ENCODE measurements around the gene TMEM238.
"Not testable (repeated sequence)": the region's sequence is repeated elsewhere in the genome, so short reads cannot be mapped to it uniquely, and the experiment has no call there.

Gene TMEM238

GRCh38 chr19:55384131-55384919 is at the start of gene TMEM238:
TSS of gene TMEM238 (minus strand) at chr19:55384292. CDS start at chr19:55384259, 33 bp downstream.
- DNase-seq (ENCODE audit: low spot score): peak; percentile 62

- no peak for DNase-seq (ENCODE audit: low spot score)
Measured at GRCh38 chr19:55433292-55433691, 49.2 kb upstream of the TMEM238 start.

GRCh38 chr19:55432241-55432959 is 48.3 kb upstream of the TMEM238 start:
- no peak for DNase-seq (ENCODE audit: low spot score)

GRCh38 chr19:55431183-55431582 is 47.1 kb upstream of the TMEM238 start:
- no peak for DNase-seq (ENCODE audit: low spot score)

GRCh38 chr19:55426042-55426441 is 42.0 kb upstream of the TMEM238 start:
- no peak for DNase-seq (ENCODE audit: low spot score)

- DNase-seq (ENCODE audit: low spot score): no peak
Measured at GRCh38 chr19:55424518-55424917, 40.4 kb upstream of the TMEM238 start.

- no peak for DNase-seq (ENCODE audit: low spot score)
Measured at GRCh38 chr19:55423225-55424005, 39.3 kb upstream of the TMEM238 start.

GRCh38 chr19:55421281-55421680 is 37.2 kb upstream of the TMEM238 start:
- not testable (repeated sequence) for DNase-seq (ENCODE audit: low spot score)

GRCh38 chr19:55419624-55420236 is 35.6 kb upstream of the TMEM238 start:
- no peak for DNase-seq (ENCODE audit: low spot score)

GRCh38 chr19:55419103-55419502 is 35.0 kb upstream of the TMEM238 start:
- no peak for DNase-seq (ENCODE audit: low spot score)

GRCh38 chr19:55418185-55418584 is 34.1 kb upstream of the TMEM238 start:
- DNase-seq (ENCODE audit: low spot score): peak; percentile 91

GRCh38 chr19:55410168-55410567 is 26.1 kb upstream of the TMEM238 start:
- DNase-seq (ENCODE audit: low spot score): no peak

- DNase-seq (ENCODE audit: low spot score): not testable (repeated sequence)
Measured at GRCh38 chr19:55409179-55409578, 25.1 kb upstream of the TMEM238 start.

- DNase-seq (ENCODE audit: low spot score): no peak
Measured at GRCh38 chr19:55408533-55408872, 24.4 kb upstream of the TMEM238 start.

- peak; percentile 99 for DNase-seq (ENCODE audit: low spot score)
Measured at GRCh38 chr19:55407800-55408532, 23.9 kb upstream of the TMEM238 start.

GRCh38 chr19:55407550-55407799 is 23.4 kb upstream of the TMEM238 start, which contains the start of gene UBE2S:
TSS of gene UBE2S (minus strand) at chr19:55407788. CDS start at chr19:55407589, 199 bp downstream.
- not testable (repeated sequence) for DNase-seq (ENCODE audit: low spot score)

GRCh38 chr19:55406826-55407549 is 22.9 kb upstream of the TMEM238 start:
- no peak for DNase-seq (ENCODE audit: low spot score)

- DNase-seq (ENCODE audit: low spot score): no peak
Measured at GRCh38 chr19:55406091-55406825, 22.2 kb upstream of the TMEM238 start.

GRCh38 chr19:55405638-55406037 is 21.5 kb upstream of the TMEM238 start:
- no peak for DNase-seq (ENCODE audit: low spot score)

- no peak for DNase-seq (ENCODE audit: low spot score)
Measured at GRCh38 chr19:55402509-55402908, 18.4 kb upstream of the TMEM238 start.
